Neutrophil (primary cell): ENCODE data around the gene ADGRD2.

Experiments
- H3K27ac ChIP-seq: fragments of 200-600 bp; sonication (generic); 2 replicates; pipeline ENCODE4 v1.5.1; 2016; ENCODE audit warnings: mild to moderate bottlenecking, moderate library complexity
- H3K27me3 ChIP-seq: fragments of 200-600 bp; sonication (generic); 2 replicates; pipeline ENCODE4 v1.6.0; 2016; ENCODE audit warnings: mild to moderate bottlenecking
- H3K36me3 ChIP-seq: fragments of 200-600 bp; sonication (generic); 2 replicates; pipeline ENCODE4 v1.5.1; 2017
- H3K4me1 ChIP-seq, 2 experiments: fragments of 200-600 bp in 1 of 2; sonication (generic) in 1 of 2; 1 replicate in 1 of 2; 2 replicates in 1 of 2; pipeline versions ENCODE4 v1.5.1 to v1.6.1; 2013 to 2016; ENCODE audit warnings: low read depth in 1 of 2, low read length in 1 of 2, mild to moderate bottlenecking in 1 of 2, moderate library complexity in 1 of 2; ENCODE audit not compliant: control insufficient read depth in 1 of 2, insufficient read depth in 1 of 2
- H3K4me3 ChIP-seq, 2 experiments: fragments of 200-600 bp in 1 of 2; sonication (generic) in 1 of 2; 1 replicate in 1 of 2; 2 replicates in 1 of 2; pipeline ENCODE4 v1.5.1; 2013 to 2016; ENCODE audit warnings: low read depth in 1 of 2, low read length in 1 of 2, mild to moderate bottlenecking in 1 of 2, moderate library complexity in 1 of 2
- H3K9me3 ChIP-seq: fragments of 200-600 bp; sonication (generic); 2 replicates; pipeline ENCODE4 v1.5.1; 2016
- CTCF ChIP-seq: fragments of 200-600 bp; sonication (generic); IDR thresholded peaks from 2 replicates; pipeline ENCODE4 v1.5.1; 2016; ENCODE audit warnings: antibody characterized with exemption

The ADGRD2 gene

GRCh38 chr9:124468061-124468740 lies 17.9 kb downstream of the ADGRD2 start:
- Histone ChIP-seq H3K27me3 (peaks cover 9% of the 10 kb centered on the region), H3K9me3 (no peaks in the 10 kb centered on the region), H3K4me1 (no peaks in the 10 kb centered on the region), H3K36me3 (no peaks in the 10 kb centered on the region), H3K4me3 (no peak overlapping the region), H3K27ac (no peak overlapping the region)
- no peak for TF ChIP-seq CTCF

- H3K4me3 ChIP-seq = no peak overlapping the region
- H3K27me3 ChIP-seq = peaks cover 2% of the 10 kb centered on the region
- TF ChIP-seq CTCF = no peak
- no peaks in the 10 kb centered on the region for H3K9me3 ChIP-seq
- H3K27ac ChIP-seq = no peak overlapping the region
- no peaks in the 10 kb centered on the region for H3K36me3 ChIP-seq
- no peaks in the 10 kb centered on the region for H3K4me1 ChIP-seq
These were observed 19.0 kb downstream of the ADGRD2 start for GRCh38 chr9:124469011-124469832.

- Histone ChIP-seq H3K4me1 (peaks cover 5 to 9% of the 10 kb centered on the region in 2 experiments), H3K27ac (no peak overlapping the region), H3K4me3 (no peak overlapping the region), H3K36me3 (no peaks in the 10 kb centered on the region), H3K27me3 (no peaks in the 10 kb centered on the region), H3K9me3 (no peaks in the 10 kb centered on the region)
- no peak for TF ChIP-seq CTCF
These were observed 20.1 kb downstream of the ADGRD2 start for GRCh38 chr9:124470306-124470705.

- no peak overlapping the region for H3K4me3 ChIP-seq
- peaks cover 10 to 13% of the 10 kb centered on the region in 2 experiments for H3K4me1 ChIP-seq
- H3K27me3 ChIP-seq = no peaks in the 10 kb centered on the region
- no peaks in the 10 kb centered on the region for H3K36me3 ChIP-seq
- TF ChIP-seq CTCF = no peak
- H3K9me3 ChIP-seq = no peaks in the 10 kb centered on the region
- H3K27ac ChIP-seq = no peak overlapping the region
These were observed 20.5 kb downstream of the ADGRD2 start for GRCh38 chr9:124470726-124471125.

GRCh38 chr9:124471761-124472160 lies 21.5 kb downstream of the ADGRD2 start:
- no peaks in the 10 kb centered on the region for H3K9me3 ChIP-seq
- no peak overlapping the region for H3K4me3 ChIP-seq
- TF ChIP-seq CTCF = no peak
- peaks cover 20 to 23% of the 10 kb centered on the region in 2 experiments for H3K4me1 ChIP-seq
- H3K27ac ChIP-seq = no peak overlapping the region
- H3K36me3 ChIP-seq = no peaks in the 10 kb centered on the region
- H3K27me3 ChIP-seq = peaks cover 2% of the 10 kb centered on the region
